HG02981 (cell line): Measurements from ENCODE around the gene CNOT10.

Experiments used
- ATAC-seq: cut with Tn5 transposase; IDR thresholded peaks from one replicate; pipeline ENCODE4 v1.9.1; 2021; ENCODE audit warnings: mild to moderate bottlenecking, moderate library complexity; ENCODE audit not compliant: unreplicated experiment

The CNOT10 gene

GRCh38 chr3:32817558-32818228, 132.7 kb downstream of the CNOT10 start, which contains the start of gene TRIM71:
TSS of gene TRIM71 (plus strand) at chr3:32817997. CDS start at chr3:32818081, 84 bp downstream.
- ATAC-seq: no peak

GRCh38 chr3:32818229-32818969, 133.4 kb downstream of the CNOT10 start:
- no peak for ATAC-seq

GRCh38 chr3:32818970-32819511, 134.1 kb downstream of the CNOT10 start:
- ATAC-seq: no peak

GRCh38 chr3:32819551-32820348, 134.8 kb downstream of the CNOT10 start:
- no peak for ATAC-seq

- ATAC-seq: no peak
Measured at GRCh38 chr3:32820430-32820829, 135.4 kb downstream of the CNOT10 start.

GRCh38 chr3:32820971-32821685, 136.1 kb downstream of the CNOT10 start:
- ATAC-seq: no peak

GRCh38 chr3:32821686-32822296, 136.8 kb downstream of the CNOT10 start:
- ATAC-seq: no peak

- ATAC-seq: no peak
Measured at GRCh38 chr3:32822609-32823498, 137.9 kb downstream of the CNOT10 start.
